ENCODE data around the gene NUDT9.
"Not testable (repeated sequence)": the region's sequence is repeated elsewhere in the genome, so short reads cannot be mapped to it uniquely, and the experiment has no call there.

Gene NUDT9, protein sequence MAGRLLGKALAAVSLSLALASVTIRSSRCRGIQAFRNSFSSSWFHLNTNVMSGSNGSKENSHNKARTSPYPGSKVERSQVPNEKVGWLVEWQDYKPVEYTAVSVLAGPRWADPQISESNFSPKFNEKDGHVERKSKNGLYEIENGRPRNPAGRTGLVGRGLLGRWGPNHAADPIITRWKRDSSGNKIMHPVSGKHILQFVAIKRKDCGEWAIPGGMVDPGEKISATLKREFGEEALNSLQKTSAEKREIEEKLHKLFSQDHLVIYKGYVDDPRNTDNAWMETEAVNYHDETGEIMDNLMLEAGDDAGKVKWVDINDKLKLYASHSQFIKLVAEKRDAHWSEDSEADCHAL

DNA sequence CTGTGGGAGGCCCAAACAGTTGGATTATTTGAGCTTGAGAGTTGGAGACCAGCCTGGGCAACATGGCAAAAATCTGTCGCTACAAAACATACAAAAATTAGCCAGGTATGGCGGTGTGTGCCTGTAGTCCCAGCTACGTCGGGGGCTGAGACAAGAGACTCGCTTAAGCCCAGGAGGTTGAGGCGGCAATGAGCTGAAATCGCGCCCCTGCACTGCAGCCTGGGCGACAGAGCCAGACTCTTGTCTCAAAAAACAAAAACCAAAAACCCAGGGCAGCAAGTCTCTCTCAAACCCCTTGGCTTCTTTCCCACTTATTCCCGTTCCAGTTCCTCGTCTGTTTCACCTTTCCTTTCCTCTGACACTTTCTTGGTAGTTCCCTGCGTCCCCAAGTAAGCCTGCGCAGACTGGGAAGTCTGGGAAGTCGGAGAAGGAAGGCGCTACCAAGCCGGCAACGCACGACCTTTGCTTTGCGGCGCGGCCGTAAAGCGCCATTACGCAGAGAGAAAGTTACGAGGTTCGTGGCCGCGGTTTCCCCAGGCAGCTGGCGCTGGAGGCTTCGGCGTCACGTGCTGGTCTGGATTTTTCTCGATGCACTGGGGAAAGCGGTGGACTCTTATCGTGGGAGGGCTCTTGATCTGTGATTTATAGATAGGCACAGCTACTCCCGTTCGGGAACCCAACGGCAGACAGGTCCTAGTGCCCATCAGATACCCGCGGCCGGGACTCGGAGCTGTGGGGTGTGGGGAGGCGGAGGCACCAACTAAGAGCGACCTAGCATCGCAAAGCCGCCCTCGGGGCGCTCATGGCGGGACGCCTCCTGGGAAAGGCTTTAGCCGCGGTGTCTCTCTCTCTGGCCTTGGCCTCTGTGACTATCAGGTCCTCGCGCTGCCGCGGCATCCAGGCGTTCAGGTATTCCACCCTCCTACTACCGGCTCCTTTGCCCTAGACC, at the start of gene NUDT9:
Gene NUDT9 (plus strand): TSS at position 470 of the 949 bp plus-strand sequence. CDS start 333 bp downstream, at position 803.
- DNase-seq (ENCODE audit: insufficient read length, low spot score), result peak; percentile 59
- FAIRE-seq, result peak; percentile 95

DNA sequence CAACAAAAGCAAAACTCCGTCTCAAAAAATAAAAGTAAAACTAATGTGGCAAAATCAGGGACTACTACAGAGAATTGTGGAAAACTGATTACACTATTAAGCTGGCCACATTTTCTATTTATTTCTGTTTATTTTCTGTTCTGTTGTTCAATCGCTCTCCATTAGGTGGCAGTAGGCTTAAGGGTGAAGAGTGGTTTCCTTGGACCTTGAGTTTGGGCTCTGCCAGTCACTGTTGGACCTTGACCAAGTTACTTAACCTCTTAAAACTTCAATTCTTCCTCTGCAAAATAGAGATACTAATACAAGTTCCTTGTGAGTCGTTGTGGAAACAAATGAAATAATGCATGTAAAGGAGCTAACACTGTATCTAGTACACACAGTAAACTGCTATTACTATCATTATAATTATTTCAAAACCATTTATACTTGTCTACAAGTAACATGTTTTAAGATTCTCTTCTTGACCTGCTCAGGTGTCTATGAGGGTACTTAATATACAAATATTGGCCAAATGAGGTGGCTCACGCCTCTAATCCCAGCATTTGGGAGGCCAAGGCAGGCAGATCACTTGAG, 46.6 kb upstream of the NUDT9 start:
- DNase-seq (ENCODE audit: insufficient read length, low spot score) (no peak), FAIRE-seq (peak; percentile 93)

DNA sequence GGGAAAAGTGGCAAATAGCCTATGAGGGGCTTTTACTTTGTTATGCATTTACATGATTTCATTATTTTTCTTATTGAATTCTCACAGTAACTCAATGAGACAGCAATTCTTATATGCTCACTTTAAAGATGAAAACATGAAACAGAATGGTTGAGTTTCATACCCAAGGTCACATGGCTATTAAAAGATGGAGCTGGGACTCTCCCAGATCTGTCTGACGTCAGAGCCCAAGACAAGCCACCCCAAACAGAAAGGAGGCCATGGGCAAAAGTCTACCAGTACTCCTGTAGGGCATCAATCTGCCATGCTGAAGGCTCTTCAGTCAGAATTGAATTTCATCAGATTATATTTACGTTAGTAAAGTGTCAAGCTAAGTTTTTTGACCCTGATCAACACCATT, 44.6 kb upstream of the NUDT9 start:
- FAIRE-seq (no peak), DNase-seq (ENCODE audit: insufficient read length, low spot score) (no peak)

DNA sequence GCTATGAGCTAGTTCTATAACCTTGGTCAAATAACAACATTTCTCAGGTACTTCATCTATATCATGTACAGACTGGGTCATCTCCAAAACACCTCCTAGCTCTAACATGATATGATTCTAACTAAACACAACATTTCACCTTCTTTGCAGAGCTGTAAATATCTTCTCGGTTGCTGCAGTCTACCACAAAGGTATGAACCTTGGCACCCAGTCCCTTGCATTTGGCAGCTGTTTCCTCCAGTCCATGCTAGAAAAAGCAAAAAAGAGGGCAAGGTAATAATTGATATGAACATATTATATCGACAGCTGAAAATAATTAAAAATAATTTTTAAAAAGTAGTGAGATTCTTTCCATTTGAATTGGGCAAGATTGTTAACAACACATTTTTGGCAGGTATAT, 40.3 kb upstream of the NUDT9 start:
- FAIRE-seq, result no peak
- DNase-seq (ENCODE audit: insufficient read length, low spot score), result no peak

DNA sequence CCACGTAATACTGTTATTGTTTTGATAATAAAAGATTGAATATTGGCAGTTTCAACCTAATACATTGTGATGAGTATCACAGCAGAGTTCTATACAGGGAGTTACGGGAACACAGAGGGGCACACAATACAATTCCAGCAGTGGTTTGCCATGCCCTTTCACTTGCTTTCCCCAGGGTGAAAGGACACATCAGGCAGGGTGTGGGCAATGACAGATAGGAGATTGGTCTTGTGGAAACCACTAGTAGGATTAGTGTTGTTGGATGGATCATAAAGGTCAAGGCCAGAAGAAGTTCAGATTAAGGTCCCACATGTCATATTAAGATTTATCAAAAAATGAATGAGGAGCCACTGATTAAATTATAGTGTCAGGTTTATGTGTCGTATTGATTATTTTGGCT, 39.4 kb upstream of the NUDT9 start:
- DNase-seq (ENCODE audit: insufficient read length, low spot score) (no peak), FAIRE-seq (no peak)

DNA sequence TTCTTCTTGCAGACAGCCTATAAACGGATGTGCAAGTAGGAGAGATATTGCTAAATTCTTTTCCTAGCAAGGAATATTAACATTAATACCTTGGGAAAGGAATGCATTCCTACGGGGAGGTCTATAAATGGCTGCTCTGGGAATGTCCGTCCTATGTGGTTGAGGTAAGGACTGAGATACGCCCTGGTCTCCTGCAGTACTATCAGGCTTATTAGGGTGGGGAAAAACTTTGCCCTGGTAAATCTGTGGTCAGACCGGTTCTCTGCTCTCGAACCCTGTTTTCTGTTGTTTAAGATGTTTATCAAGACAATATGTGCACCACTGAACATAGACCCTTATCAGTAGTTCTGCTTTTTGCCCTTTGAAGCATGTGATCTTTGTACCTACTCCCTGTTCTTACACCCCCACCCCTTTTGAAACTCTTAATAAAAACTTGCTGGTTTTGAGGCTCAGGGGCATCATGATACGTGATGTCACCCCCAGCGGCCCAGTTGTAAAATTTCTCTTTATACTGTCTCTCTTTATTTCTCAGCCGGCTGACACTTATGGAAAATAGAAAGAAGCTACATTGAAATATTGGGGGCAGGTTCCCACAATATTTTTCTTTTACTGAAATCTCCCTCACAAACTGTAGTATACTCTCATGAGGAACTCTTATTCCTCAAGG, 37.8 kb upstream of the NUDT9 start:
- DNase-seq (ENCODE audit: insufficient read length, low spot score); FAIRE-seq: not testable (repeated sequence)

DNA sequence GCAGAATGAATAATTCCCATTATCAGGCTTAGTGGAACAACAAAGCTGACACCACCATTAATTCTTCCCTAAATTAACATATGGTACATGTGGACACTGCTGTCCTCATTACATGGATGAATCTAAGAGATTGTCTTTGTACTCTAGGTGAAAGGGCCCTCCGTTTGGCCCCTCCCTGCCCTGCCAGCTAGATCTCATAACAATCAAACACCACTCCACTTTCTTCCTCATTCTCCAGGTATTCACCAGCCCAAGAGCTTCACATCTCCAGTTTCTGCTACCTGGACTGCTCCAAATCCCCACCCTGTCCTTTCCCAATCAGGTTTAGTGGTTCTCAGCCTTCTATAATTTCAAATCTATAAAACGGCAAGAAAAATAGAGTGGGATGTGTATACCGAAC, 35.1 kb upstream of the NUDT9 start:
- no peak for DNase-seq (ENCODE audit: insufficient read length, low spot score)
- FAIRE-seq, result no peak

DNA sequence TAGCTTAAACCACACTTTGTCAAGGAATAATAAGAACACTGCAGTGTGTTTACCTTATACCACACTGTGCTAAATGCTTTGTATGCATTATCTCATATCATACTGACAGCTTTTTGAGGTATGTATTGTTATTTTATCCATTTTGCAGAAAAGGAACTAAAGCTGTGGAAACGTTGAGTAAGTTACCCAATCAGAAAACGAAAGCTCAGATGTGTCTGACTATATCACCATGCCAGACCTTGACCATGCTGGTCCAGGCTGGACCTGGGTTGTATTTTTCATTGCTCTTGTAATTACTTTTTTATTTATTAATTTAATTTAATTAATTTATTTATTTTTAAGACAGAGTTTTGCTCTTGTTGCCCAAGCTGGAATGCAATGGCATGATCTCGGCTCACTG, 33.5 kb upstream of the NUDT9 start:
- FAIRE-seq (peak; percentile 37), DNase-seq (ENCODE audit: insufficient read length, low spot score) (no peak)

DNA sequence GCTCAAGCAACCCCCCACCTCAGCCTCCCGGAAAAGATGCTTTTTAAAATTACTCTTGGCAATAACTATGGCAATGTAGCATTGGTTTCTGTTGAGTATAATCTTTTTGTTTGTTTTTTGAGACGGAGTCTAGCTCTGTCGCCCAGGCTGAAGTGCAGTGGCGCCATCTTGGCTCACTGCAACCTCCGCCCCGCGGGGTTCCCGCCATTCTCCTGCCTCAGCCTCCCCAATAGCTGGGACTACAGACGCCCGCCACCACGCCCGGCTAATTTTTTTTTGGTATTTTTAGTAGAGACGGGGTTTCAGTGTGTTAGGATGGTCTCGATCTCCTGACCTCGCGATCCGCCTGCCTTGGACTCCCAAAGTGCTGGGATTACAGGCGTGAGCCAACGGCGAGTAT, 32.3 kb upstream of the NUDT9 start:
- FAIRE-seq; DNase-seq (ENCODE audit: insufficient read length, low spot score): not testable (repeated sequence)

DNA sequence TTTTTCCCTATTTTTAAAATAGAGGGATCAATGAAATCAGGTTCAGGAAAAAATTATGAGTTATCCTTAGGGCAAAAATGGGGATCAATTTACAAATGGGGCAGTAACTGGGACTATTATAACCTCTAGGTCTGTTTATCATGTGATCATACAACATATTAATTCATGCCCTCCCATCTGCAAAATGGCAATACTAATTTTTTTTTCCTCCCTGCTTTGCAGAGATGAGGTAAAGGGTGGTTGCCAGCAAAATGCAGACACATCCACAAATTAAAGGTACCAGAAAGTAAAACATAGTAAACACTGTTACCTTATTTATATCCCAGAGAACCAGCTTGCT, 31.9 kb upstream of the NUDT9 start:
- DNase-seq (ENCODE audit: insufficient read length, low spot score) (peak; percentile 8), FAIRE-seq (no peak)

DNA sequence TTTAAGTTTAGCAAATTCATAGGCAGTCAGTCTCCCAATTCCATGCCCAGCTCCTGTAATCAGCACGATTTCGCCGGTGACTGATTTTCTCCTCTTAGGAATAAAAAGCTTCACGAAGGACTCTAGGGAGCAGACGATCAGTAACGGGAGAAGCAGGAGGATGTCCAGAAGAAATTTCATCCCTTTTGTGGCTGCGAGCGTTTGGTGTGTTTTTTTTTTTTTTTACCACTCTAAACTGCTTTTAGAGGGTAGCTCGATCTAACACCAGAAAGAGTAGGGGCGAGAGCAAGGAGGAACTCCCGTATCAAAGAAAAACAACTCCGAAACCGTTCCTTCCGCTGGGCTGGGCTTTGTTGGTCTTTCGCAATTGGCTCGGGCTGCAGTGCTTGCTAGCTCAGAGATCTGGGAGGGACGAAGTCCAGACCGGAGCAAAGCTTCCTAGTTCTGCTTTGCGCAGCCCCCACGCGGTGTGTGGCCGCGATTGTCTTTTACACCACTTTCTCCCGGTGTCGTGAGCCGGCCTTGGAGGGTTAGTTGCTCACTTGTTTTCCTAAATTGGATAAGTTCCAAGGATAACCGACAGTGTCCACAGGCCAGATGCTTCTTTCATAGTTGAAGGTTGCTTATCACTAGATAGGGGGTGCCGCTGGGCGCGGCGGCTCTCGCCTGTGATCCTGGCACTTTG, 31.3 kb upstream of the NUDT9 start, which contains the start of gene HSD17B11:
Gene HSD17B11 (minus strand): TSS at position 298 of the 685 bp plus-strand sequence. CDS start 118 bp downstream, at position 180.
- peak; percentile 99 for FAIRE-seq
- DNase-seq (ENCODE audit: insufficient read length, low spot score), result peak; percentile 93

DNA sequence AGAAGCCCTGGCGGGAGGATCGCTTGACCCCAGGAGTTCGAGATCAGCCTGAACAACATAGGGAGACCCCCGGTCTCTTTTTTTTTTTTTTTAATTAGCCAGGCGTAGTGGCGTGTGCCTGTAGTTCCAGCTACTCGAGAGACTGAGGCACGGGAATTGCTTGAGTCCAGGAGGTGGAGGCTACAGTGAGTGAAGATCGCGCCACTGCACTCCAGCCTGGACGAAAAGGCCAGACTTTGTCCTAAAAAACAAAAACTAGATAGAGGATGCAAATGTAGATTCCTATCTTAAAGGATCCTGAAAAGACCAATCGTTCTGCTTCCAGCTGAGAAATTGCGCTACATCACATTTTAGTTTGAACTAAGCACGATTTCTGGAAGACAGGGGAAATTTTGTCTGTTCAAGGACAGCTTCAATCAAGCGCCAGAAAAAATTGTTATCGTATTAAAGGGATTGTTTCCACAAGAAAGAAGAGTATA, 30.8 kb upstream of the NUDT9 start:
- FAIRE-seq, result peak; percentile 69
- no peak for DNase-seq (ENCODE audit: insufficient read length, low spot score)

DNA sequence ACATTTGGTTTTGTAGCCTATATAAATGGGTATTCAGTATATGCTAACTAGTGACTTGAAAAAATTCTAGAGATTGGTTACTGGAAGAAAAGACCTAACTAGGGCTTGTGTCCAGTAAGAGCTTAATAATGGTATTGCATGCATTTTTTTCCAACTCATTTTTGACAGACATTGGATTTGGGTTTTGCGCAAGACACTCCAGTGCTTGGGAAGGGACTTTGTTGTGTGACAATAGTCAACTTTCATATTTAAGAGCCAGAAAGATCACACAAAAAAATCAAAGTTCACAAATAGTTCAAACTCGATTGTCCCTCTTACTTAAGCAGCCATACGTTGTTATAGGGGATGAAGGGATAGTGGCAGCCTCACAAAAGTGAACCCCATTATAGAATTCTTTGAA, 30.2 kb upstream of the NUDT9 start:
- FAIRE-seq (no peak), DNase-seq (ENCODE audit: insufficient read length, low spot score) (no peak)

DNA sequence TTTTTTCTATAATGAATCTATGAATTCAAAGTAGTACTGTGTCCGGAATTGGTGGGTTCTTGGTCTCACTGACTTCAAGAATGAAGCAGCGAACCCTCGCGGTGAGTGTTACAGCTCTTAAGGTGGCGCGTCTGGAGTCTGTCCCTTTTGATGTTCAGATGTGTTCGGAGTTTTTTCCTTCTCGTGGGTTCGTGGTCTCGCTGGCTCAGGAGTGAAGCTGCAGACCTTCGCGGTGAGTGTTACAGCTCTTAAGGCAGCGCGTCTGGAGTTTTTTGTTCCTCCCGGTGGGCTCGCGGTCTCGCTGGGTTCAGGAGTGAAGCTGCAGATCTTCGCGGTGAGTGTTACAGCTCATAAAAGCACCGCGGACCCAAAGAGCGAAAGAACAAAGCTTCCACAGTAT, 27.3 kb upstream of the NUDT9 start:
- DNase-seq (ENCODE audit: insufficient read length, low spot score); FAIRE-seq: not testable (repeated sequence)

DNA sequence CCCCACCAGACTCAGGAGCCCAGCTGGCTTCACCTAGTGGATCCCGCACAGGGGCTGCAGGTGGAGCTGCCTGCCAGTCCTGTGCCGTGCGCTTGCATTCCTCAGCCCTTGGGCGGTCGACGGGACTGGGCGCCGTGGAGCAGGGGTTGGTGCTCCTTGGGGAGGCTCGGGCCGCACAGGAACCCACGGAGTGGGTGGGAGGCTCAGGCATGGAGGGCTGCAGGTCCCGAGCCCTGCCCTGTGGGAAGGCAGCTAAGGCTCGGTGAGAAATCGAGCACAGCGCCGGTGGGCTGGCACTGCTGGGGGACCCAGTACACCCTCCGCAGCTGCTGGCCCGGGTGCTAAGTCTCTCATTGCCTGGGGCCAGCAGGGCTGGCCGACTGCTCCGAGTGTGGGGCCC, 26.5 kb upstream of the NUDT9 start:
- not testable (repeated sequence) for DNase-seq (ENCODE audit: insufficient read length, low spot score); FAIRE-seq

DNA sequence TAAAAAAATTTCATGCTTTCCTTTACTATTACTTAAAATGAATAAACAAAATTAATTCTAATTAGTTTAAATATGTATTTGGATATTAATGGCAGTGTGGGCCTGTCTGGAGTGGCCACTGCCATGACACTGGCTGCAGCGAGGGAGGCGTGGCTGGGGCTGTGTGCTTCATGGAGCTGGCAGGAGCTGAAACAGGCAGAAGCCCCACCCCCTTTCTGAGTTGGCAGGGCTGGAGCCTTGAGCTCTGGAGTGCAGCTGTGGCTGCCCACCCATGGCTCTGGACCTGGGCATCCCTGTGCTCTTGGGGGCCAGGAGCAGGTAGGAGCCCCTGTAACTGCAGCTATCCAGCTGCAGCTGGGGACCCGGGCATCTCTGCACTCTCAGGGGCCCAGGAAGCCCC, 23.2 kb upstream of the NUDT9 start:
- no peak for FAIRE-seq
- DNase-seq (ENCODE audit: insufficient read length, low spot score), result no peak

DNA sequence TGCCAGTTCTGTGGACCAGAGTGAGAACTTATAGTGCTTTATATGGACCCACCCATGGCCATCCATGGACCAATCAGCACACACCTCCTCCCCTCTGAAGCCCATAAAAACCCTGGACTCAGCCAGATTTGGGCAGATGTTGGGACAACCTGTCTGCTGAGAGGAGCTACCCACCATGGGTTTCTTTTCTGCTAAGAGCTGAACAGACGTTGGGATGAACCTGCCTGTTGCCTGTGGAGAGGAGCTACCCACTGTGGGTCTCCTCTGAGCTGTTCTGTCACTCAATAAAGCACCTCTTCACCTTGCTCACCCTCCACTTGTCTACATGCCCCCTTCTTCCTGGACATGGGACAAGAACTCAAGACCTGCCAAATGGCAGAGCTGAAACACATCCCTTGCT, 22.4 kb upstream of the NUDT9 start:
- no peak for DNase-seq (ENCODE audit: insufficient read length, low spot score)
- no peak for FAIRE-seq

DNA sequence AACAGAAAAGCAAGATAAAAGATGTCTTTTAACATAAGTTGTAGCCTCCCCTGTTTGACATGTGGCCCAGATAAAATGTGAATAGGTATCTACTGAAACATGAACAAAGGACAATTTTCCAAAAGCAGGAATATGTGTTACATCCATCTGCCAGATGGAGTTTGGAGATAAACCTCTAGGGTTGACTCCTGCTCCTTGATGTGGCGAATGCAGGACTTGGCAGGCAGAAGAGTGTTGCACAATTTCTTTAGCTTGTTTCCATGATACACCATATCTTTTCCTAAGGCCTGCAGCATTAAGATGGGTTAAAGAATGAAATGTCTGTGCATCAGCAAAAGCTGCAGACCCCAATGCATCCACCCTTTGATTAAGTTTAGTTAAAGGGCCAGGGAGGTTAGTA, 18.6 kb upstream of the NUDT9 start:
- FAIRE-seq; DNase-seq (ENCODE audit: insufficient read length, low spot score): not testable (repeated sequence)

DNA sequence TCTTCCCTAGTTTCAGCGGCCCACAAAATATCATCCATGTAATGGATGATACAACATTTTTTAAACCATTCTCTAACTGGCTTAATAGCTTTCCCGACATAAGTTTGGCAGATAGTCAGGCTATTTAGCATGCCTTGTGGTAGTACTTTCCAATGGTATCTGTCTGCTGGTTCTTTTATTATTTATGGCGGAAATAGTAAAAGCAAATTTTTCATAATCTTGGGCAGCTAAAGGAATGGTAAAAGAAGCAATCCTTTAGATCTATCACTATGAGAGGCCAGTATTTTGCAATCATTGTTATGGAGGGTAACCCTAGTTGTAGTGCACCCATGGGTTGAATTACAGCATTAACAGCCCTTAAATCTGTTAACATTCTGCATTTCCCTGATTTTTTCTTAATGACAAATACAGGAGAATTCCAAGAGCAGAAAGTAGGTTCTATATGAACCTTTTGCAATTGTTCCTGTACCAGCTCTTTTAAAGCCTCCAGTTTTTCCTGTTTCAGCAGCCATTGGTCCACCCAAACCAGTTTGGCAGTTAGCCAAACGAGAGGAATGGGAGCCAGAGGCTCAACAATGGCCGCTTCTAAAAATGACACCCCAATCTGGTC, 17.1 kb upstream of the NUDT9 start:
- DNase-seq (ENCODE audit: insufficient read length, low spot score) (no peak), FAIRE-seq (no peak)

DNA sequence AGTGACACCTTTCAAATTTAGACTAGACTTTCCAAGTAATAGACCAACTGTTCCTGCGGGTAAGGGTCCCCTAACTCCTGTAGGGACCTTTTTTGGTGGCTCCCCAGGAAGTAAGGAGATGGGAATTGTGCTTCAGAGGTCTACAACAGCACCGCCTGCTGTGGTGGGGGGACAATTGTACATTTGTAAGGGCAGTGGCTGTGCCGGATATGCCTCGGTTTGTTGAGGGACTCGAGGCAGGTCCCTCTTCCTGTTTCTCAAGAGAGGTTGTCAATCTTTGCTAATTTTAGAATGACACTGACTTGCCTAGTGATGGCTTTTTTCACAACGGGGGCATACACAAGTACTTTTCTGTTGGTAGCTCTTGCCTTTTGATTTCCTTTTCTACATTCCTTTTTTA, 15.9 kb upstream of the NUDT9 start:
- DNase-seq (ENCODE audit: insufficient read length, low spot score), result no peak
- no peak for FAIRE-seq
